ENCODE data around the gene ROR2. TPM values are rescaled to one million over a fixed set of nuclear protein-coding genes. Genes with fewer than 3 reads are reported as not detected.

Gene ROR2
- total RNA-seq, 1 experiment from 2014 or later, result 2.7 TPM

DNA sequence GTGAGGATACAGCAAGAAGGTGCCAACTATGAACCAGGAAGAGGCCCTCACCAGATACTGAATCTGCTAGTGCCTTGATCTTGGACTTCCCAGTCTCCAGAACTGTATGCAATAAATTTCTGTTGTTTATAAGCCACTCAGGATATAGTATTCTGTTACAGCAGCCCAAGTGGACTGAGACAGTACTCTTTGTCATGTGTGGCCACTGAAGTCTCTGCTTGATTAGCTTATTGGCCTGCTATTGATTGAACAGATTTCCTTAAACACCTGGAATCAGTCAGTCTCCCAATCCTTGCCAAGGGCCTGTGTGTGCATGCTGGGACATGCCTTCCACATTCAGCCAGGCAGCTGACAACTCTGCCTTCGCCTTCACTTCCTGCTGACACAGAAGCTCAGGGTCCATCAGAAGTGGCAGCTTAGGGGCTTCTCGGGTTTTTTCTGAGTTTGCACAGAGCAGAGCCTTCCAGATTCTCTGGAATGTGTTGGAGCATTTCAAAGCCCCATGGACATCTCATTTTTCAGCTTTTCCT, 13.7 kb upstream of the ROR2 start:
- TF ChIP-seq, protein P1, sequence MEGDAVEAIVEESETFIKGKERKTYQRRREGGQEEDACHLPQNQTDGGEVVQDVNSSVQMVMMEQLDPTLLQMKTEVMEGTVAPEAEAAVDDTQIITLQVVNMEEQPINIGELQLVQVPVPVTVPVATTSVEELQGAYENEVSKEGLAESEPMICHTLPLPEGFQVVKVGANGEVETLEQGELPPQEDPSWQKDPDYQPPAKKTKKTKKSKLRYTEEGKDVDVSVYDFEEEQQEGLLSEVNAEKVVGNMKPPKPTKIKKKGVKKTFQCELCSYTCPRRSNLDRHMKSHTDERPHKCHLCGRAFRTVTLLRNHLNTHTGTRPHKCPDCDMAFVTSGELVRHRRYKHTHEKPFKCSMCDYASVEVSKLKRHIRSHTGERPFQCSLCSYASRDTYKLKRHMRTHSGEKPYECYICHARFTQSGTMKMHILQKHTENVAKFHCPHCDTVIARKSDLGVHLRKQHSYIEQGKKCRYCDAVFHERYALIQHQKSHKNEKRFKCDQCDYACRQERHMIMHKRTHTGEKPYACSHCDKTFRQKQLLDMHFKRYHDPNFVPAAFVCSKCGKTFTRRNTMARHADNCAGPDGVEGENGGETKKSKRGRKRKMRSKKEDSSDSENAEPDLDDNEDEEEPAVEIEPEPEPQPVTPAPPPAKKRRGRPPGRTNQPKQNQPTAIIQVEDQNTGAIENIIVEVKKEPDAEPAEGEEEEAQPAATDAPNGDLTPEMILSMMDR (conservative IDR thresholded peaks at IDR 0.05), result no peak
- Mint-ChIP-seq H3K9me3 (peaks cover 6 to 8% of the 10 kb centered on the region in 2 experiments; a peak in 4 of 5 replicates), H3K27ac (no peak overlapping the region), H3K4me3 (no peak overlapping the region), H3K4me1 (peaks cover 3 to 4% of the 10 kb centered on the region in 2 experiments), H3K36me3 (ENCODE audit: insufficient read depth in 1 of 3, low read depth in 3 of 3) (peaks cover 0 to 10% (median 2%) of the 10 kb centered on the region in 3 experiments; a peak in 4 of 7 replicates), H3K27me3 (ENCODE audit: low read depth) (peaks cover 2% of the 10 kb centered on the region; the same call in 1 of the 2 replicates)
- H4K5ac ChIP-seq (ENCODE audit: insufficient read length, low read depth, low read length), result no peak overlapping the region
- no CpG with 5 or more reads among the region's 2 CpGs for WGBS (ENCODE audit: extremely low coverage, insufficient read length, low lambda C conversion rate)
- H3K27me3 ChIP-seq (ENCODE audit: insufficient read depth, low read length), result no peaks in the 10 kb centered on the region
- no peak overlapping the region for H2AFZ ChIP-seq (ENCODE audit: low read length)
- H4K20me1 ChIP-seq (ENCODE audit: control insufficient read depth, insufficient read depth, insufficient read length), result no peaks in the 10 kb centered on the region
- H4K8ac ChIP-seq (replicated peaks; ENCODE audit: insufficient read length, low read depth, low read length), result no peak overlapping the region
- H3K4me1 ChIP-seq (ENCODE audit: insufficient read depth, low read length), result no peaks in the 10 kb centered on the region
- no peak overlapping the region for H3K18ac ChIP-seq (ENCODE audit: insufficient read length, low read depth, low read length)
- H2AK5ac ChIP-seq (ENCODE audit: insufficient read length, low read length), result no peak overlapping the region
- no peak overlapping the region for H2BK5ac ChIP-seq (ENCODE audit: insufficient read length, low read length)
- no peak overlapping the region for H3K4ac ChIP-seq (ENCODE audit: low read depth, low read length)
- no peak overlapping the region for H3T11ph ChIP-seq (ENCODE audit: low read length)
- no peak overlapping the region for H3K4me2 ChIP-seq (ENCODE audit: insufficient read depth, insufficient read length, low read length)
- H2BK120ac ChIP-seq (ENCODE audit: low read depth, low read length, poor library complexity, severe bottlenecking), result no peak overlapping the region
- H3K9ac ChIP-seq (ENCODE audit: extremely low read depth, insufficient read length, low read length), result no peak overlapping the region
- DNase-seq, result no peak
- H2BK15ac ChIP-seq (ENCODE audit: low read depth, low read length), result no peak overlapping the region
- no peak overlapping the region for H4K91ac ChIP-seq (ENCODE audit: insufficient read length, low read depth, low read length)
- no peak overlapping the region for H3K23ac ChIP-seq (ENCODE audit: insufficient read length, low read depth, low read length)
- no peak overlapping the region for H3K14ac ChIP-seq (ENCODE audit: insufficient read depth, low read length)
- H3K79me1 ChIP-seq (ENCODE audit: insufficient read depth, low read depth, low read length, poor library complexity, severe bottlenecking), result no peaks in the 10 kb centered on the region
- no peak overlapping the region for H2BK12ac ChIP-seq (ENCODE audit: insufficient read length, low read depth, low read length)
- no peaks in the 10 kb centered on the region for H3K9me3 ChIP-seq (ENCODE audit: control insufficient read depth, low read depth, low read length)
- H3K27ac ChIP-seq (ENCODE audit: insufficient read length, low read depth, low read length), result no peak overlapping the region
- H3K79me2 ChIP-seq (ENCODE audit: insufficient read depth, low read length), result no peaks in the 10 kb centered on the region
- H3K56ac ChIP-seq (ENCODE audit: insufficient read length, low read depth, low read length), result no peak overlapping the region
- H3K23me2 ChIP-seq (ENCODE audit: insufficient read length, low read depth, low read length, poor library complexity, severe bottlenecking), result no peaks in the 10 kb centered on the region
- H2BK20ac ChIP-seq (ENCODE audit: low read depth, low read length, poor library complexity, severe bottlenecking), result no peak overlapping the region
